ENCODE results near the gene DNAJC15.

Gene DNAJC15

DNA sequence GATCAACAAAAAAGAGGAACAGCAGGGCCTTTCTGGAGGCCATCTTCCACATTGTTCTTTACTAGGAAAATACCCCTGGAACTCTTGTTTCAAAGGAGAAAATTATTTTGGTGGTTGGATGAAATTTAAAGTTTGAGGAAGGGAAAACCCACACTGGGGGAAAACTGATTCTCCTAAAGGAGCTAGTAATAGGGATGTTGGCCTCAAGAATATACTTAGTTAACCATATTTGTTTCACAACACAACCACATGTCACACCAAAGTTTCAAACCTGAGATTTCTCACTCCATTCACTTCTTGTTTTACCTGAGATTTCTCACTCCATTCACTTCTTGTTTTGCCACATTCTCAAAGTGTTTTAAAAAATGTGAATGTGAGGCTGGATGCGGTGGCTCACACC is 28.5 kb upstream of the DNAJC15 start:
- no peak for TF ChIP-seq ZNF274 (IDR thresholded peaks at IDR 0.05; ENCODE audit: low read depth, low read length)
- no peak overlapping the region for H3K4me3 ChIP-seq (ENCODE audit: low read length)

DNA sequence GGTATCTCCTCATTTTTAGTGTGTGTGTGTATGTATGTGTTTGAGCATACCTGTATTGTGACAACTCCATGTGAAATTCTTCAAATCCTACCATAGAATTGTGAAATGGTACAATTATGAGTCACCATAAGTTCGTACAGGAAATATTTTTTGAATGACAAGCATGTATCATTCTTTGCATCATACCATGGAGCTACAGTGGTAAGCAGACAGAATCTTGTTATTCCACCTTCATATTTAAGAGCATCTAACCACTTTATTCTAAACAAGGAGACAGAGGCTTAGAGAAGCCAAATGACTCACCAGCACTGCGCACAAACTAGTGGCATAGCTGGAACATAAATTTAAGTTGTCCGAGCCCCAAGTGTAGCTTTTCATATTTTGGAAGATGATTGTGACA is 26.8 kb upstream of the DNAJC15 start:
- no peak for TF ChIP-seq ZNF274 (IDR thresholded peaks at IDR 0.05; ENCODE audit: low read depth, low read length)
- no peak overlapping the region for H3K4me3 ChIP-seq (ENCODE audit: low read length)

DNA sequence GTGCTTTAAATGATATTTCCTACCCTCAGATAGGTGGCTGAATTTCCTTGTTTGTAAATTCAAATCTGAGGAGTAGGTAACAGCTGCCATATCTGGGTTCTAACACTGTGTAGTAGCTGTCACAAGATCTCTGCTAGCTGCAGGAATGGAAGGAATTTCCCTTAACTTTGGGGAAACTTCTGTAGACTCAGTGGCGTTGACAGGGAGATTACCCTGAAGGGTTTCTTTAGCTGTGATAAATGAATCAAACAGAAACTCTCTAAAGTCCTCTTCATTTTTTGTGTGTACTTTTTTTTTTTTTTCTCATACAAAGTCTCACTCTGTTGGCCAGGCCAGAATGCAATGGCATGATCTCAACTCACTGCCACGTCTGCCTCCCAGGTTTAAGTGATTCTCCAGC is 26.0 kb upstream of the DNAJC15 start:
- H3K4me3 ChIP-seq (ENCODE audit: low read length): no peak overlapping the region
- no peak for TF ChIP-seq ZNF274 (IDR thresholded peaks at IDR 0.05; ENCODE audit: low read depth, low read length)

DNA sequence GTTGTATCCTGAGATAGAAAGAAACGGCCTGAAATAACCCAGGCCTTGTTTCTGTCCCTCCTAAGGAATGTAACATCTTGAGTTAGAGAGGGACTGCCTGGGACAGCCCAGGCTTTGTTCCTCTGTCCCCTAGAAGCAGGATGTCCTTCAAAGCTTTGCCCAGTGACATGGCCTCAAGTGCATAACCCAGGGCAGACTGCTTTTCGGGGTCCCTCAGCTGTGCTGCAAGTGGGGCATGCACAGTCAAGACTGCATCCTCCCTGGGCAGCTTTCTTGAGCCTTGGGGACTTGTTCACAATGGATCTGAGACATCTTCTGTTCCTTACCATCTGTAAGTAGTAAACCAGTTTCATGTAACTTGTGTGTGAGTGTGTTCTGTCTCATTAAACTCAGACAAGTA is 23.9 kb upstream of the DNAJC15 start:
- TF ChIP-seq ZNF274 (IDR thresholded peaks at IDR 0.05; ENCODE audit: low read depth, low read length): no peak
- H3K4me3 ChIP-seq (ENCODE audit: low read length): no peak overlapping the region

DNA sequence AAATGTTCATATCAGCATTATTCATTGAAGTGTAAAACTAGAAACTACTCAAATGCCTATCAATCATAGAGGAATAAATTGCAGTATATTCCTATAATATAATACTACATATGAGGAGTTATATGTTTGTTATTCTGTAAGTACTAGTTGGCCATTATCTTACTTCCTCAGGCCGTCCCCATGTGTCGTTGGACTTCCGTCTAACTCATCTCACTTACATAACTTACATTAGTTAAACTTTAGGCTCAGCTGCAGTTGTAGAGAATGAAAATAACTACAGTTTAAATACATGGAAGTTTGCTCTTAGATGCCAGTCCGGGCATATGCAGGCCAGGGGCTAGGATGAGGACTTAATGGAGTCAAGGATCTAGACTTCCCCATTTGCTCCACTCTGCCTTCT is 22.7 kb upstream of the DNAJC15 start:
- H3K4me3 ChIP-seq (ENCODE audit: low read length): no peak overlapping the region
- no peak for TF ChIP-seq ZNF274 (IDR thresholded peaks at IDR 0.05; ENCODE audit: low read depth, low read length)

DNA sequence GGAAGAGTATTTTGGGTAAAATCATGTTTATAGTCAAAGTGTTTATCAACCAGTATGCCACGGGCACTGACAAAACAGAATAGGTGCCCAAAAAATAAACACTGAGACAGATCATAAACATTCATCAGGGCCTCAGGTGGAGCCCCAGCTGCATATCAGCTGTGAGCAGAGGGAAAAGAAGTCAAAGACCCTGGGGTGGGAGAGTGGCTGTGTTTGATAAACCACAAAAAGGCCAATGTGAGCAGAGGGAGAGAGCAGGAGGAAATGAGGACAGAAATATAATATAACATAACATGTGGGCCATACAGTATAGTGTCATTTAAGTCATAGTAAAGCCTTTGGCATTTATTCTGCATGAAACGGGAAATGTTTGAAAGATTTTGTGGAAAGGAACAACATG is 21.4 kb upstream of the DNAJC15 start:
- no peak for TF ChIP-seq ZNF274 (IDR thresholded peaks at IDR 0.05; ENCODE audit: low read depth, low read length)

DNA sequence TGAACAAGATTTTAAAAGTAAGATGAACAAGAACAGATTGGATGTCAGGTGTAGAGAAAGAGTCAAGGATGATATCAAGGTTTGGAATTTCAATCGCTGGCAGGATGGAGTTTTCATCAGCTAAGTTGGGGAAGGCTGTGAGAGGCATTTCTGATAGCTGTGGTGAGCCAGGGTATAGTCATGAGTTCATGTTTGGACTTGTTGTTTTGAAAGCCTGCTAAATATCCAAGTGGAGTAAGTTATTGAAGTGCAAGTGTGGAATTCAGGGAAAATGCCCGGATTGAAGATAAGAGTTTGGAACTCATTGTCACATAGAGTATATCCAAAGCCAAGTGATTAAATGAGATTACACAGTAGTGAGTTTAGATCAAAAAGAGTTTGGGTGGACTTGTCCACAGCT is 20.4 kb upstream of the DNAJC15 start:
- TF ChIP-seq ZNF274 (IDR thresholded peaks at IDR 0.05; ENCODE audit: low read depth, low read length): no peak
- no peak overlapping the region for H3K4me3 ChIP-seq (ENCODE audit: low read length)

More for the DNA sequence above, 21.4 kb upstream of the DNAJC15 start:
- H3K4me3 ChIP-seq (ENCODE audit: low read length): no peak overlapping the region

DNA sequence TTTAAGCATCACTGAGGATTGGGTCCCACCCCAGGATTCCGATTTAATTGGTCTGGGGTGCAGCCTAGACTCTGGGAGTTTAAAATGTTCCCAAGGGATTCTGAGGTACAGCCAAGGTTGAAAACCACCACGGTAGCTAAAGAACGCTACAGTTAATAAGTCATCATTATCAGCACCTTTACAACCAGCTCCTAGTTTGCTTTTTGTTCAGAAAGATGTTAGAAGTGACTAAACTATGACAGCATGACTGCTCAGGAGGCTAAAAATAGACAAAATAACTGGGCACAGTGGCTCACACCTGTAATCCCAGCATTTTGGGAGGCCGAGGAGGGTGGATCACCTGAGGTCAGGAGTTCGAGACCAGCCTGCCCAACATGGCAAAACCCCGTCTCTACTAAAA is 19.7 kb upstream of the DNAJC15 start:
- TF ChIP-seq ZNF274 (IDR thresholded peaks at IDR 0.05; ENCODE audit: low read depth, low read length): no peak
- no peak overlapping the region for H3K4me3 ChIP-seq (ENCODE audit: low read length)

DNA sequence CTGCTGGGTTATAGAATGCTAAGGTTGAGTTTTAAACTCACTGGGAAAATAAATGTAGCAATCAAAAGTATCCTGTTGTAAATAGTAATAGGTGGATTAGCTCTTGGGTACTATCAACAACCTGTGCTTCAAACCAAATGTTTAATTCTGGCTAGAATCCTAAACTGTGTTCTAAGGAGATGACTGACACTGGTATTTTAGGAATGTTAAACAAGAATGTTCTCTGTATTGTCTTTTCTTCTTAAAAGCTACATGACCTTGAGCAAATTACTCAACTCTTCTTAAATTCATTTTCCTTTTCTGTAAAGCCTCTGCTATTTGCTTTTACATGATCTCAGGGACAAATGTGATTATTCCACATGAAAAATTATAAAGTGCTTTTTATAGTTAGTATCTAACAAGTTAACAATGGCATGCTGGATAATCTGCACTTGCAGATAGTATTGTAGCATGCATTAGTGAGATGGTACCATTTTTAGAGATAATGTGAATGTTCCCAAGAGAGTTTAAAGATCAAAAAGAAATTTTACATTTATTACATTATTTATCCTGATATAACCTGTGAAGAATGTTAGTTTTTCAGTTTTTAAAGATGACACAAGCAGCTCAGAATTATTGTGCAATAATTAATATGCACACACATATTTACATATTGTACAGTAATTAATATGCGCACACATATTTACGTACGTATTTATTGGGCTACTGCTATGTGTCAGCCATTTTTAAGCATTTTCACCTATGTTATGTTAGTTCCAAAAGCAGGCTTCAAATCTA is 17.7 kb upstream of the DNAJC15 start:
- no peak for TF ChIP-seq ZNF274 (IDR thresholded peaks at IDR 0.05; ENCODE audit: low read depth, low read length)
- H3K4me3 ChIP-seq (ENCODE audit: low read length): no peak overlapping the region

DNA sequence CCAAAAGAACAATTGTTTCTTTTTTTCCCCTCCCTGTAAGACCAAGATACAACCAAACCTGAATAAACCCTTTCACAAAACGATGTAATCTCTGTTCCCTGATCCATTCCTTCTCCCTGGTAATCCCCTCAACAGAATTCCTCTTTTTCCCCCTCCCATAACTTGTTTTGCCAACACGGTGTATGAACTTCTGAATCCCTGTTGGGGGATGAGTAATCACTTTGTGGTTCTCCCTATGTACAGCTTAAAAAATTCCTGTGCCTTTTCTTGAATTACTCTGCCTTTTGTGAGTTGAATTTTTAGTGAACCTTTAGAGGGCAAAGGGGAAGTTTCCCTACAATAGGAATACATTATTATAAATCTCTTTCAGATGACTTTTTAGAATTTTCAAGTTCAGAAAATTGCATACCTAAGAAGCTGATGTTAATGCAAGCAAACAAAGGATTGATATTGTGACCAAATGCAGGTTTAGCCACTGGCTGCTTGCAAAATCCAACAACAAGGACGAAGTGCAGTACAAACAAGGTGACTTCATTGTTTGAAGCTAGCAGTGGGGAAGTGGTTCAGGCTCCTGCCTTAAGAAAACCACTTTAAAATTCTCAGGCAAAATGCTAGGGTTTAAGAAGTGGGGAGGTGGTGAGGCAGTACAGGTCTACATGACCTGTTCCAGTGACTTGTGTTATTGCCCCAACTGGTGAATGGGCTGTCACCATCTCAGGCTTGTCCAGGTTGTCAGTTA is 16.3 kb upstream of the DNAJC15 start:
- no peak for TF ChIP-seq ZNF274 (IDR thresholded peaks at IDR 0.05; ENCODE audit: low read depth, low read length)
- H3K4me3 ChIP-seq (ENCODE audit: low read length): no peak overlapping the region

DNA sequence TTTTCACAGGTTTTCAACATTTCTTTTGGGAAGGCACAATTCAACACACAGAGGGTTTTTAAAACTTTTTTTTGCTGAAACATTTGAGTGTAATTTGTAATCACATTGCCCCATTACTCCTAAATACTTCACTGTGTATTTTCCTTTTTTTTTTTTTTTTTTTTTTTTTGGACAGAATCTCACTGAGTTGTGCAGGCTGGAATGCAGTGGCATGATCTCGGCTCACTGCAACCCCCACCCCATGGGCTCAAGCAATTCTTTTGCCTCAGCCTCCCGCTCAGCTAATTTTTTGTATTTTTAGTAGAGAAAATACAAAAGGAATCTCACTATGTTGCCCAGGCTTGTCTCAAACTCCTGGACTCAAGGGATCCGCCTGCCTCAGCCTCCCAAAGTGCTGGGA is 14.8 kb upstream of the DNAJC15 start:
- TF ChIP-seq ZNF274 (IDR thresholded peaks at IDR 0.05; ENCODE audit: low read depth, low read length): no peak

DNA sequence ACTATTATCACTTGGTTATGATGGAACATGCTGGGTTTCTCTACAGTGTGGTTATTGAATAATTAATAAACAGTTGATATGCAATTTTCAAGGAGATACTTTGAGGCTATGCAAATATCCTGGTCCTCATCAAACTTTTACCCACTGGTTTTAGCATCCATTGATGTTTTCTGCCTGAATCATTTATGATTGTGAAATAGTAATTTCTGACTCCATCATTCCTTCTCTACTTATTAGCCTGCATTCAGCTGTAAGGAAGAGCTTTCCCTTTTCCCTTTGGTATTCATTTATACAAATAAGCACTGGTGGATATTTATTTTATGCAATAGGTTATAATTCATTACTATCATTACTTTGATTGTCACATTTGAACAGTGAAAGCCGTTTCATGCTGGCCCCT is 13.9 kb upstream of the DNAJC15 start:
- TF ChIP-seq ZNF274 (IDR thresholded peaks at IDR 0.05; ENCODE audit: low read depth, low read length): no peak
- H3K4me3 ChIP-seq (ENCODE audit: low read length): no peak overlapping the region

More for the DNA sequence above, 14.8 kb upstream of the DNAJC15 start:
- no peak overlapping the region for H3K4me3 ChIP-seq (ENCODE audit: low read length)

DNA sequence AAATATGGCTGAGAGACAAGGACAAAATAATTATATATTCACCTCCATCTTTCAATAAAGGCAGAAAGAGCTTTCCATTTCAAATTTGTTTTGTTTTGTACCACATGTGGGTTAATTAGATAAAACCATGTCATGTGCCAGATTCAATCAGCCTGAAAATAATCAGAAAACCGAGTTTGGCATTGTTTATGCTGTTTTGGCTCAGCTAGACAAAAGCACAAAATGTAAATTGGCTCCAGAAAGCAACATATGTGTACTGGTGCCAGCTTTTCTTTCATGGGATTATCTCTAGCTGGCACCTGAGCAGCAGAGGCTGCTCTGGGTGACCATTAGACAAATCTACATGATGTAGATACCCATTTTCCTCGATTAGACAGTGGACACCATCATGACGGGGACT is 9.2 kb upstream of the DNAJC15 start:
- no peak overlapping the region for H3K4me3 ChIP-seq (ENCODE audit: low read length)
- TF ChIP-seq ZNF274 (IDR thresholded peaks at IDR 0.05; ENCODE audit: low read depth, low read length): no peak

DNA sequence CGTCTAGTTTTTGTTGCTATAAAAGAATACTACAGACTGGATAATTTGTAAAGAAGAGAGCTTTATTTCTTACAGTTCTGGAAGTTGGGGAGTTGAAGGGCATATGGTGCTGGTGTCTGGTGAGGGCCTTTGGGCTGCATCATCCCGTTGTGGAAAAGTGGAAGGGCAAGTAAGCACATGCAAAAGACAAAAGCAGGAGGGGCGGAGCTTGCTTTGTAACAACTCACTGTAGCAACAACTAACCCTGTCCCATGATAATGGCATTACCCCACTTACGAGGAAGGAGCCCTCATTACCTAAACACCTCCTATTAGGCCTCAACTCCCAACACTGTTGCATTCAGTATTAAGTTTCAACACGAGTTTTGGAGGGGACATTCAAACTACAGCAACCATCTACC is 7.2 kb upstream of the DNAJC15 start:
- no peak for TF ChIP-seq ZNF274 (IDR thresholded peaks at IDR 0.05; ENCODE audit: low read depth, low read length)
- no peak overlapping the region for H3K4me3 ChIP-seq (ENCODE audit: low read length)

DNA sequence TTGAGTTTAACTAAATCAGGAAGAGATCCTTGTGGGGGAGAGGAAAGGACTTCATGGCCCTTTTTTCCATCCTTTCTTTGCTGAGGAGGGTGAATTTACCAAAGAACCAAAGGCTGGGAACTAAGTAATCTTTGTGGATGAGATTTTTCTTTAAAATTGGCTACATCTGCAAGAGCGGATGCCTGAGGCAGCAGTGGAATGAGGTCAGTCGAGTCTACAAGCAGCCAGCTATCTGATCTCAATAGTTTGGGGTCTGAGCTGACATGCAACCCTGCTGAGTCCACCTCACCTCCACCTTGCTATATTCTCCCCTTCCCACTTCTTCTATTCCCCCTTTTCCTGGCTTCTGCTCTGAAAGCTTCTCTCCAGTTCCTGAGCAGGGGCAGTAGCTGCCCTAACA is 3.6 kb upstream of the DNAJC15 start:
- TF ChIP-seq ZNF274 (IDR thresholded peaks at IDR 0.05; ENCODE audit: low read depth, low read length): no peak
- H3K4me3 ChIP-seq (ENCODE audit: low read length): no peak overlapping the region

All from GM08714 (cell line).